Stimulated activated CD4-positive, alpha-beta T cell treated with anti-CD3 and anti-CD28 coated beads, Interleukin-12 subunit alpha, Interleukin-12 subunit beta, amount 100 ng/mL, for 4 hours (primary cell): ENCODE data around the gene GXYLT2.
"Not testable (repeated sequence)": the region's sequence is repeated elsewhere in the genome, so short reads cannot be mapped to it uniquely, and the experiment has no call there.

ENCODE experiments used
- DNase-seq: peaks from one replicate; pipeline ENCODE4 v3.0.0-alpha.2; 2020

Gene GXYLT2

GRCh38 chr3:72892081-72892775, 4.4 kb downstream of the GXYLT2 start:
- DNase-seq = no peak

- DNase-seq = no peak
Observed at GRCh38 chr3:72892870-72893269, 5.0 kb downstream of the GXYLT2 start.

- DNase-seq = no peak
Observed at GRCh38 chr3:72894976-72895552, 7.2 kb downstream of the GXYLT2 start.

- DNase-seq = no peak
Observed at GRCh38 chr3:72896996-72897757, 9.3 kb downstream of the GXYLT2 start.

- DNase-seq = no peak
Observed at GRCh38 chr3:72897758-72898007, 9.8 kb downstream of the GXYLT2 start.

- no peak for DNase-seq
Observed at GRCh38 chr3:72899349-72899765, 11.5 kb downstream of the GXYLT2 start.

GRCh38 chr3:72900048-72900447, 12.2 kb downstream of the GXYLT2 start:
- DNase-seq = no peak

- DNase-seq = no peak
Observed at GRCh38 chr3:72901840-72902239, 14.0 kb downstream of the GXYLT2 start.

- DNase-seq = no peak
Observed at GRCh38 chr3:72903004-72903403, 15.2 kb downstream of the GXYLT2 start.

GRCh38 chr3:72904163-72904562, 16.3 kb downstream of the GXYLT2 start:
- no peak for DNase-seq

GRCh38 chr3:72906154-72906553, 18.3 kb downstream of the GXYLT2 start:
- DNase-seq = no peak

- no peak for DNase-seq
Observed at GRCh38 chr3:72907131-72907711, 19.4 kb downstream of the GXYLT2 start.

- DNase-seq = no peak
Observed at GRCh38 chr3:72907731-72908620, 20.1 kb downstream of the GXYLT2 start.

GRCh38 chr3:72909591-72909990, 21.7 kb downstream of the GXYLT2 start:
- DNase-seq = no peak

- no peak for DNase-seq
Observed at GRCh38 chr3:72912532-72912931, 24.7 kb downstream of the GXYLT2 start.

- DNase-seq = no peak
Observed at GRCh38 chr3:72914383-72914782, 26.5 kb downstream of the GXYLT2 start.

GRCh38 chr3:72916250-72916649, 28.4 kb downstream of the GXYLT2 start:
- no peak for DNase-seq

- DNase-seq = no peak
Observed at GRCh38 chr3:72919520-72919919, 31.7 kb downstream of the GXYLT2 start.

GRCh38 chr3:72924055-72924454, 36.2 kb downstream of the GXYLT2 start:
- DNase-seq = no peak

- not testable (repeated sequence) for DNase-seq
Observed at GRCh38 chr3:72928781-72929735, 41.2 kb downstream of the GXYLT2 start.

- DNase-seq = no peak
Observed at GRCh38 chr3:72930754-72931153, 42.9 kb downstream of the GXYLT2 start.

GRCh38 chr3:72932416-72932815, 44.6 kb downstream of the GXYLT2 start:
- no peak for DNase-seq
